ENCODE data around the gene C10orf90.

Gene C10orf90

GRCh38 chr10:126468876-126469643 lies 201.4 kb downstream of the C10orf90 start:
- H3K4me3 ChIP-seq (ENCODE audit: low read depth, low read length), result no peak overlapping the region
- TF ChIP-seq CTCF (IDR thresholded peaks at IDR 0.05; ENCODE audit: insufficient read depth, low read depth, low read length, missing control alignments), result no peak
- peak; percentile 15 for DNase-seq (ENCODE audit: low read depth)

GRCh38 chr10:126468467-126468866 lies 202.0 kb downstream of the C10orf90 start:
- TF ChIP-seq CTCF (IDR thresholded peaks at IDR 0.05; ENCODE audit: insufficient read depth, low read depth, low read length, missing control alignments), result no peak
- H3K4me3 ChIP-seq (ENCODE audit: low read depth, low read length), result no peak overlapping the region
- no peak for DNase-seq (ENCODE audit: low read depth)

- H3K4me3 ChIP-seq (ENCODE audit: low read depth, low read length), result no peak overlapping the region
- DNase-seq (ENCODE audit: low read depth), result no peak
- TF ChIP-seq CTCF (IDR thresholded peaks at IDR 0.05; ENCODE audit: insufficient read depth, low read depth, low read length, missing control alignments), result no peak
Observed at GRCh38 chr10:126465771-126466170, 204.7 kb downstream of the C10orf90 start.

- no peak for DNase-seq (ENCODE audit: low read depth)
- no peak for TF ChIP-seq CTCF (IDR thresholded peaks at IDR 0.05; ENCODE audit: insufficient read depth, low read depth, low read length, missing control alignments)
- H3K4me3 ChIP-seq (ENCODE audit: low read depth, low read length), result no peak overlapping the region
Observed at GRCh38 chr10:126463286-126463685, 207.2 kb downstream of the C10orf90 start.

DNA sequence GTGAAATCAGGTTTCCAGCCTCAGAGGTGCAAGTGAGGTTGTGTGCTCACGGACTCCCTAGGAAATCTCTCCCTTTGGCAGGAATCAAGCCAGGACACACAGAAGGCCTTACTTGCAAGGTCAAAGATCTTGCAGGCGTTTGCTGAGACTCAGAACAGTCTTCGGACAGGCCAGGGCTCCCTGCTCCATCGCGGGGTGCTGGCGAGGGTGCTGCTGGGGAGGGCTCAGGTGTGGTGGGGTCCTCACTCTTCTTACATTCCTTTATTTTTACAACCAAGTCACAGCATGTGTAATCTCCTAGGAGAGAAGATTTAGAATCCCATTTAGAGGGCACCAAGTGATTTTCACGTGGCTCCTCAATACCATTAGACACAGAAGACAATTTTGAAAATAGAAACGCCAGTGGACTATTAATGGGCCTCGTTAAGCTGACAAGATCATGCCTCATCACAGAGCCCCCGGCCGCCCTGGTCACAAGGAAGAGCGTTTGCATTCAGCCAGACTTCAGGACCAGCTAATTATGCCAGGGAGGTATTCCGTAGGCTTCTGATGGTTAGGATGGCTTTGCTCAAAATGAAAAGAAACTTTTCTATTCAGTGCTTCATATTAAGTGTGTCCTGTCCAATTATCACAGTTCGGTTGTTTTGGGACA lies 209.1 kb downstream of the C10orf90 start:
- no peak for TF ChIP-seq CTCF (IDR thresholded peaks at IDR 0.05; ENCODE audit: insufficient read depth, low read depth, low read length, missing control alignments)
- DNase-seq (ENCODE audit: low read depth), result no peak

DNA sequence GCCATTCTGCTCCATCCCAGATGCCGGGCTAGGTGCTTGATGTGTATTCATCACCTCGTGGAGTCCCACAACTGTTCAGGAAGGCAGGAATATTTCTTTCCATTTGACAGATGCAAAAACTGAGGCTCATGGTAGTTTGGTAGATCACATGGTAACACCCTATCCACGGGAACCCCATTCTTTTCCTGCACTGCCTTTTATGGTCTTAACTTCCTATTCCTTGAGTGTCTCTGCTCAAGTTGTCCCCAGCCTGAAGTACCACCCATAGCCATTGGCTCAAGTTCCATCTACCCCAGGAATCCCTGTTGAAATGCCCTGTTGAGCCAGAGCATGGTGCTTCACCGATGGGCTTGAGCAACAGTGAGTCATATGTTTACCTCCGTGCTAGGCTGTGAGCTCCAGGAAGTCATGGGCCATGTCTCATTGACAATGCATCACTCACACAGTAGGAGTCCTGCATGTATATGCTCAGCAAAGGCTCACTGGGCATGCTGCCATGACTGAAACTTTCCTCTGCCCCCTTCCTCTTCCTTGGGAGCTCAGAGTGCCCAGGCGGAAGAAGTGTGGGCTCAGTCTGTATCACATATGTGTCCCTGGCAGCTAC lies 210.5 kb downstream of the C10orf90 start:
- no peak for TF ChIP-seq CTCF (IDR thresholded peaks at IDR 0.05; ENCODE audit: insufficient read depth, low read depth, low read length, missing control alignments)
- no peak overlapping the region for H3K4me3 ChIP-seq (ENCODE audit: low read depth, low read length)
- DNase-seq (ENCODE audit: low read depth), result no peak

More for the DNA sequence above, 209.1 kb downstream of the C10orf90 start:
- no peak overlapping the region for H3K4me3 ChIP-seq (ENCODE audit: low read depth, low read length)

Data from GM12865 (cell line).